ENCODE data around the gene SPATS2.
"Not testable (repeated sequence)": the region's sequence is repeated elsewhere in the genome, so short reads cannot be mapped to it uniquely, and the experiment has no call there.

DNA sequence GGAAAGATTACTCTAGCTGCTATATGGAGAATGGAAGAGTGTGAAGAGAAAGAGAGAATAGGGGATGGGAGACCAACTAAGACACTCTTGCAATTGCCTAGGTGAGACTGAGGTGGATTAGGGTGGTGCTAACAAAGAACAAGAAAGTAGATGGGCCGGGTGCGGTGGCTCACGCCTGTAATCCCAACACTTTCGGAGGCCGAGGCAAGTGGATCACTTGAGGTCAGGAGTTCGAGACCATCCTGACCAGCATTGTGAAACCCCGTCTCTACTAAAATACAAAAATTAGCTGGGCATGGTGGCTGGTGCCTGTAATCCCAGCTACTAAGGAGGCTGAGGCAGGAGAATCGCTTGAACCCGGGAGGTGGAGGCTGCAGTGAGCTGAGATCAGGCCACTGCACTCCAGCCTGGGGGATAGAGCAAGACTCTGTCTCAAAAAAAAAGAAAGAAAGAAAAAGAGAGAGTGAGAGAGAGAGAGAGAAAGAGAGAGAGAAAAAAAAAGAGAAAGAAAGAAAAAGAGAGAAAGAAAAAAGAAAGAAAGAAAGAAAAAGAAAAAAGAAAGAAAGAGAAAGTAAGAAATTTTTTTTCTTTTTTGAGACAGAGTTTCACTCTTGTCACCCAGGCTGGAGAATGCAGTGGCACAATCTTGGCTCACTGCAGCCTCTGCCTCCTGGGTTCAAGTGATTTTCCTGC lies 46.7 kb upstream of the SPATS2 start:
- TF ChIP-seq POLR2A (IDR thresholded peaks at IDR 0.05), result not testable (repeated sequence)
- TF ChIP-seq, protein P1, sequence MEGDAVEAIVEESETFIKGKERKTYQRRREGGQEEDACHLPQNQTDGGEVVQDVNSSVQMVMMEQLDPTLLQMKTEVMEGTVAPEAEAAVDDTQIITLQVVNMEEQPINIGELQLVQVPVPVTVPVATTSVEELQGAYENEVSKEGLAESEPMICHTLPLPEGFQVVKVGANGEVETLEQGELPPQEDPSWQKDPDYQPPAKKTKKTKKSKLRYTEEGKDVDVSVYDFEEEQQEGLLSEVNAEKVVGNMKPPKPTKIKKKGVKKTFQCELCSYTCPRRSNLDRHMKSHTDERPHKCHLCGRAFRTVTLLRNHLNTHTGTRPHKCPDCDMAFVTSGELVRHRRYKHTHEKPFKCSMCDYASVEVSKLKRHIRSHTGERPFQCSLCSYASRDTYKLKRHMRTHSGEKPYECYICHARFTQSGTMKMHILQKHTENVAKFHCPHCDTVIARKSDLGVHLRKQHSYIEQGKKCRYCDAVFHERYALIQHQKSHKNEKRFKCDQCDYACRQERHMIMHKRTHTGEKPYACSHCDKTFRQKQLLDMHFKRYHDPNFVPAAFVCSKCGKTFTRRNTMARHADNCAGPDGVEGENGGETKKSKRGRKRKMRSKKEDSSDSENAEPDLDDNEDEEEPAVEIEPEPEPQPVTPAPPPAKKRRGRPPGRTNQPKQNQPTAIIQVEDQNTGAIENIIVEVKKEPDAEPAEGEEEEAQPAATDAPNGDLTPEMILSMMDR (IDR thresholded peaks at IDR 0.05 in 4 of 5, conservative IDR thresholded peaks at IDR 0.05 in 1 of 5), result not testable (repeated sequence)
